Tibial artery (tissue), 4 donors: ENCODE data around the gene GTPBP10.
A peak's percentile ranks its signal among the peaks of the same experiment; 100 is the strongest.
"Not testable (repeated sequence)": the region's sequence is repeated elsewhere in the genome, so short reads cannot be mapped to it uniquely, and the experiment has no call there.

Experiments
- DNase-seq, 2 donors: peaks; one replicate each; pipeline ENCODE4 v3.0.0-alpha.2; 2019
- H3K27ac ChIP-seq, 2 donors: fragments of 200-600 bp; sonication (generic) in 1 of 2; 1 replicate in 1 of 2; 2 replicates in 1 of 2; pipeline ENCODE4 v1.5.1; 2018 to 2019; ENCODE audit warnings: mild to moderate bottlenecking in 1 of 2
- H3K27me3 ChIP-seq, 2 donors: fragments of 200-600 bp; sonication (generic) in 1 of 2; one replicate each; pipeline versions ENCODE4 v1.5.1 to v1.6.0; 2016 to 2019
- H3K36me3 ChIP-seq, 3 donors: fragments of 200-600 bp; sonication (generic) in 2 of 3; one replicate each; pipeline ENCODE4 v1.5.1; 2016 to 2019; ENCODE audit warnings: mild to moderate bottlenecking in 2 of 3
- H3K4me1 ChIP-seq, 4 donors: fragments of 200-600 bp; sonication (generic) in 2 of 4; 1 replicate in 3 of 4; 2 replicates in 1 of 4; pipeline ENCODE4 v1.5.1; 2016 to 2019
- H3K4me3 ChIP-seq, 2 donors: fragments of 200-600 bp; sonication (generic) in 1 of 2; 1 replicate in 1 of 2; 2 replicates in 1 of 2; pipeline ENCODE4 v1.5.1; 2018 to 2019; ENCODE audit warnings: mild to moderate bottlenecking in 2 of 2
- H3K9me3 ChIP-seq, 3 donors: fragments of 200-600 bp; sonication (generic) in 1 of 3; one replicate each; pipeline ENCODE4 v1.5.1; 2016 to 2019
- CTCF ChIP-seq, 2 experiments: fragments of 200-600 bp in 1 of 2; fragments of 450-650 bp in 1 of 2; IDR thresholded peaks; one replicate each; pipeline ENCODE4 v1.5.1; 2017 to 2019; ENCODE audit warnings: antibody characterized with exemption in 2 of 2, mild to moderate bottlenecking in 1 of 2, moderate library complexity in 1 of 2
- intact Hi-C: fragments of 100-400 bp; cut with DNase I; formaldehyde crosslinking; loops from one replicate; pipeline ENCODE4 v1.15.0; 2023; ENCODE audit warnings: low total_unique reads

GTPBP10 gene

GRCh38 chr7:90322837-90323236, 23.7 kb upstream of the GTPBP10 start:
- Histone ChIP-seq H3K27me3 (peaks cover 0 to 24% of the 10 kb centered on the region in 2 donors), H3K36me3 (no peaks in the 10 kb centered on the region), H3K4me3 (no peak overlapping the region), H3K9me3 (no peaks in the 10 kb centered on the region), H3K4me1 (peaks cover 0 to 12% (median 8%) of the 10 kb centered on the region in 4 donors), H3K27ac (no peak overlapping the region)
- intact Hi-C loops: no loop called here
- DNase-seq: no peak
- no peak for TF ChIP-seq CTCF (IDR thresholded peaks at IDR 0.05)

DNA sequence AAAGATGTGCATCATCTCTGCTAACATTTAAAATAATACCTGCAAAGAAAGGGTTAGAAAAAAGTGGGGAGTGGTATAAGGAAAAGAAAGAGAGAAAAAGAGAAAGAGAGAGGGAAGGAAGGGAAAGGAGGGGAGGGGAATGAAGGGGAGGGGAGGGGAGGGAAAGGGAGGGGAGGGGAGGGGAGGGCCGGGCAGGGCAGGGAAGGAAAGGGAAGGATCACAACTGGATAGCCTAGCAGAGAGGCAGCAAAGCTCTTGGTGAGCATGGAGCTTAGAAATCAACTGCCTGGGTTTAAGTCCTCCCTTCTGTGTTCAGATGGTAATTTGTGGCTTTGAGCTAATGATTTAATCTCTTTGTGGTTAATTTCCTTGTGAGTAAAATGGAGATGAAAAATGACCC, 20.0 kb upstream of the GTPBP10 start:
- Histone ChIP-seq H3K36me3 (no peaks in the 10 kb centered on the region), H3K4me3 (no peak overlapping the region), H3K4me1 (peaks cover 0 to under 1% (median 0%) of the 10 kb centered on the region in 4 donors), H3K27me3 (peaks cover 0 to 8% of the 10 kb centered on the region in 2 donors), H3K9me3 (no peaks in the 10 kb centered on the region), H3K27ac (no peak overlapping the region)
- no peak for DNase-seq
- no peak for TF ChIP-seq CTCF (IDR thresholded peaks at IDR 0.05)
- intact Hi-C loops: no loop called here

- no peaks in the 10 kb centered on the region for H3K36me3 ChIP-seq
- no peaks in the 10 kb centered on the region for H3K4me1 ChIP-seq
- no peak overlapping the region for H3K4me3 ChIP-seq
- no peaks in the 10 kb centered on the region for H3K9me3 ChIP-seq
- intact Hi-C loops: no loop called here
- peaks cover 0 to 6% of the 10 kb centered on the region in 2 donors for H3K27me3 ChIP-seq
- TF ChIP-seq CTCF (IDR thresholded peaks at IDR 0.05): no peak
- no peak overlapping the region for H3K27ac ChIP-seq
- no peak for DNase-seq
Measured at GRCh38 chr7:90334193-90334843, 12.2 kb upstream of the GTPBP10 start.

DNA sequence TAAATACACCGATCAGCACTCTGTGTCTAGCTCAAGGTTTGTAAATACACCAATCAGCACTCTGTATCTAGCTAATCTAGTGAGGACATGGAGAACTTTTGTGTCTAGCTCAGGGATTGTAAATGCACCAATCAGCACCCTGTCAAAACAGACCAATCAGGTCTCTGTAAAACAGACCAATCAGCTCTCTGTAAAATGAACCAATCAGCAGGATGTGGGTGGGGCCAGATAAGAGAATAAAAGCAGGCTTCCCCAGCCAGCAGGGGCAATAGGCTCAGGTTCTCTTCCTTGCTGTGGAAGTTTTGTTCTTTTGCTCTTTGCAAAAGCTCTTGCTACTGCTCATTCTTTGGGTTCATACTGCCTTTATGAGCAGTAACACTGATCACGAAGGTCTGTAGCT, 11.6 kb upstream of the GTPBP10 start:
- DNase-seq, H3K9me3 ChIP-seq, H3K4me3 ChIP-seq, H3K4me1 ChIP-seq, H3K27me3 ChIP-seq, H3K27ac ChIP-seq, intact Hi-C loops, H3K36me3 ChIP-seq: not testable (repeated sequence)

- no peak overlapping the region for H3K4me3 ChIP-seq
- H3K4me1 ChIP-seq: no peaks in the 10 kb centered on the region
- no peaks in the 10 kb centered on the region for H3K36me3 ChIP-seq
- intact Hi-C loops: no loop called here
- H3K9me3 ChIP-seq: no peaks in the 10 kb centered on the region
- H3K27me3 ChIP-seq: peaks cover 0 to 6% of the 10 kb centered on the region in 2 donors
- no peak for DNase-seq
- TF ChIP-seq CTCF (IDR thresholded peaks at IDR 0.05): no peak
- no peak overlapping the region for H3K27ac ChIP-seq
Measured at GRCh38 chr7:90337106-90337505, 9.4 kb upstream of the GTPBP10 start.

- intact Hi-C loops: loop anchor here (5.0 kb wide), 1 partner anchor 57 kb away; the partner anchor contains the start of gene CLDN12
- H3K9me3 ChIP-seq: no peaks in the 10 kb centered on the region
- H3K4me3 ChIP-seq: no peak overlapping the region
Measured at GRCh38 chr7:90345016-90345415, 1.5 kb upstream of the GTPBP10 start.

More at GRCh38 chr7:90345016-90345415, 1.5 kb upstream of the GTPBP10 start:
- H3K36me3 ChIP-seq: no peaks in the 10 kb centered on the region
- no peak for TF ChIP-seq CTCF (IDR thresholded peaks at IDR 0.05)
- no peak for DNase-seq
- H3K27ac ChIP-seq: peak overlapping the region in 1 of 2 donors; percentile 90
- no peaks in the 10 kb centered on the region for H3K27me3 ChIP-seq
- peaks cover 0 to 15% (median 8%) of the 10 kb centered on the region in 4 donors for H3K4me1 ChIP-seq
